Bone marrow (tissue), 2 donors: Measurements from ENCODE around the gene SGTA.

Source experiments
- DNase-seq, 2 donors: peaks; one replicate each; lab custom pipeline; 2025; lab: John Stamatoyannopoulos, UW

The SGTA gene

DNA sequence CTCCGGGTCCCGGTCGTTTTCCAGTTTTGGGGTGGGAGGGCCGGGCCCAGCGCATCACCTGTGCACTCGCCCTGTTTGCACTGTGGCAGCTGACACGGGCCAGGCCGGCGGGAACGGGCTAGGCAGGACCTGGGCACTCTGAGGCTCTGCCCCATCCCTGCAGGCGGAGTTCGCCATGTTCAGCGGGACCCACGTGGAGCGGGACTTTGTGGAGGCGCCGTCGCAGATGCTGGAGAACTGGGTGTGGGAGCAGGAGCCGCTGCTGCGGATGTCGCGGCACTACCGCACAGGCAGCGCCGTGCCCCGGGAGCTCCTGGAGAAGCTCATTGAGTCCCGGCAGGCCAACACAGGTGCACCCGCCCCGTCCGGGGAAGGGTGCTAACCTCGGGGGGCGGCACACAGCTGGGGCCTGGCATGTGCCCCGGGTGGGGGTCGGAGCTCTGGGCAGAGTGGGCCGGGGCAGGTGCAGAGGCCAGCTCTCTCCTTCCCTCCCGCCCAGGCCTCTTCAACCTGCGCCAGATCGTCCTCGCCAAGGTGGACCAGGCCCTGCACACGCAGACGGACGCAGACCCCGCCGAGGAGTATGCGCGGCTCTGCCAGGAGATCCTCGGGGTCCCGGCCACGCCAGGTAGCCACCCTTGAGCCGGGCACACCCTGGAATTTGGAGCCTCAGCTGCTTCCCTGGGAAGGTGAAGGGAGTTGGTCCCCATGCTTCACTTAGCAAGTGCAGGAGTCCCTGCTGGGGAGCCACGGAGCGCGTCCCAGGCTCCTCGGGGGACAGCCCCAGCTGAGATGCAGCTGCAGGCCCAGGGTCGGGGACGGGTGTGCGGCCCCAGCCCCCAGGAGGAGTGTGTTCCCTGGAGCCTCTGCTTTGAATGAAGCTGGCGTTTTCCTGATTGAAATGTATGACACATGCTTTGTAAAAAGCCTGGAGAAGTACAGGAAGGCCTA is 27.3 kb upstream of the SGTA start:
- no peak for DNase-seq

GRCh38 chr19:2809387-2810140 is 26.5 kb upstream of the SGTA start:
- DNase-seq, result no peak

DNA sequence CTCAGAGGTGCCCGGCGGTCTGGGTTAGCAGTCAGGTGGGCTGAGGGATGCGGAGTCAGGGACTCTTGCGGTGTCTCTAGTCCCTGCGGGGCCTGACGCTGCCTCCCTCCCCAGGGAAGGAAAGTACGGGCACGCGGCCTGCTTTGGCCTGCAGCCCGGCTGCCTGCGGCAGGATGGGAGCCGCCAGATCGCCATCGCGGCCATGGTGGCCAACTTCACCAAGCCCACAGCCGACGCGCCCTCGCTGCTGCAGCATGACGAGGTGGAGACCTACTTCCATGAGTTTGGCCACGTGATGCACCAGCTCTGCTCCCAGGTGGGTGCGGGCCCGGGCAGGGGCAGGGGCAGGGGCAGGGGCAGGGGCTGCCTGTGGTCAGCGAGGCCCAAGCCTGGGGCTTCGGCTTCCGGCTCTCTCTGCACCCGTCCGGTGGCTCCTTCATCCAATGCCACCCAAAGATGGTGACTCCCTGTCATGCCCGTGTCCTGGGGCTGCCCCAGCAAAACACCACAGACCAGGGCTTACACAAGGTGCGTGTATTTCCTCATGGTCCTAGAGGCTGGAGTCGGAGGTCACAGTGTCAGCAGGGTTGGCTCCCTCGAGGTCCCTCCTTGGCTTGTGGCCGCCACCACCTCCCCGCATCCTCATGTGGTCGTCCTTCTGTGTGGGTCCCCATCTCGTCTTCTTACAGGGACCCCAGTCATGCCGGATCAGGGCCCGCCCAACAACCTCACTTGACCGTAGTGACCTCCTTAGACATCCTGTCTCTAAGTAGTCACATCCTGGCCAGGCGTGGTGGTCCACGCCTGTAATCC is 25.3 kb upstream of the SGTA start:
- DNase-seq, result no peak

- no peak for DNase-seq
These were observed 24.5 kb upstream of the SGTA start for GRCh38 chr19:2807379-2808128.

- no peak for DNase-seq
These were observed 23.8 kb upstream of the SGTA start for GRCh38 chr19:2806736-2807378.

DNA sequence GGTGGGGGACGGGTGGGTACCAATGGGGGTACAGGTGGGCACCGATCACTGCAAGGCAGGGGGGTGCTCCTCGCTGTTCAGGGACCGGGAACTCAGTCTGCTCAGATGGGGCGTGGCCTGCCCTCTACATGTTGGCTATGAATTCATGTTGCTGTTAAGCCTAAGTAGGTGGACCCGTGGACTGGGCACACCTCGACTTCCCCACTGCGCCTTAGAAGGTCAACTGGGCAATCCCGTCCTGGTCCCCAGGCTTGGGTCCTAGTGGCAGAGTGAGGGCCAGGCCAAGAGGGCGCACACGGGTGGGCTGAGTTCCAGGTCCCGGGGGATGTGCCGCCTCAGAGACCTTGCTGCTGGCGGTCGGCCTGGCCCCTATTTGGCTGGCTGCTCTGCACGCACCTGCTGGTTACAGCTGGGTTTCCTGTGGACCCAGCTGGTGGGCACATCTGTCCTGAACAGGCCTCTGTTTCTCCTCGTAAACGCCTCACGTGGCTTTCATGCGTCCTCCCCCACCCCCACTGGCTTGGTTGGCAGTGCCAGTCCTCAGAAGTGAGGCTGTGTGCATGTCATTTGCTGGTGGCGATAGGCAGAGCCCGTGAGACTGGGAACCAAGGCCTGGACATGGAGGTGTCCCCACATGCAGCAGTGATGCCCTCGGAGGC is 23.0 kb upstream of the SGTA start:
- no peak for DNase-seq

DNA sequence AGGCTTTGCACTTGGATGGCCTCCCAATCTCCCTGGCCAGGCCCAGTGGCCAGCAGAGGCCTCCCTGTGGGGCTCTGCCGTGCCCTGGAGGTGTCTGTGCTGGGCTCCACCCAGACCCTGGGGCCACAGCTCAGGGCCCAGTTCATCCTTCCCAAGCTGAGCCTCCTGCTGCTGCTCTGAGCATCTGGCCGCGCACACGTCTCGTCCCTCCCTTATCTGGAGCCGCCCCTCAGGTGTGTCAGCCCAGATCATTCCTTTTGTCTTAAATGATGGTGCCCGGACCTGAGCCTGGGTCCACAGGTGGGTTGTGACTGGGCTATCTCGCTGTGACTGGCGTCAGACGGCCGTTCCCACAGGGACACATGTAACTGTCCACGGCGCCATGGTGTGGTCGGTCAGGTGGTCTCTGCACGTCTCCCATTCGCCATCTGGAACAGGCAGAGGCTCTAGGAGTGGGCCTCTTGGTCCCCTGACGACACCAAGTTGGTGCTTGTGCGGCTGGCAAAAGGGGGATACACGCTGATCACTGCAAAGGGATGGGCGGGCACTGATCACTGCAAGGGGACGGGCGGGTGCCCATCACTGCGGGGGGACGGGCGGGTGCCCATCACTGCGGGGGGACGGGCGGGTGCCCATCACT is 22.3 kb upstream of the SGTA start:
- no peak for DNase-seq

GRCh38 chr19:2804156-2805004 is 21.3 kb upstream of the SGTA start:
- no peak for DNase-seq

DNA sequence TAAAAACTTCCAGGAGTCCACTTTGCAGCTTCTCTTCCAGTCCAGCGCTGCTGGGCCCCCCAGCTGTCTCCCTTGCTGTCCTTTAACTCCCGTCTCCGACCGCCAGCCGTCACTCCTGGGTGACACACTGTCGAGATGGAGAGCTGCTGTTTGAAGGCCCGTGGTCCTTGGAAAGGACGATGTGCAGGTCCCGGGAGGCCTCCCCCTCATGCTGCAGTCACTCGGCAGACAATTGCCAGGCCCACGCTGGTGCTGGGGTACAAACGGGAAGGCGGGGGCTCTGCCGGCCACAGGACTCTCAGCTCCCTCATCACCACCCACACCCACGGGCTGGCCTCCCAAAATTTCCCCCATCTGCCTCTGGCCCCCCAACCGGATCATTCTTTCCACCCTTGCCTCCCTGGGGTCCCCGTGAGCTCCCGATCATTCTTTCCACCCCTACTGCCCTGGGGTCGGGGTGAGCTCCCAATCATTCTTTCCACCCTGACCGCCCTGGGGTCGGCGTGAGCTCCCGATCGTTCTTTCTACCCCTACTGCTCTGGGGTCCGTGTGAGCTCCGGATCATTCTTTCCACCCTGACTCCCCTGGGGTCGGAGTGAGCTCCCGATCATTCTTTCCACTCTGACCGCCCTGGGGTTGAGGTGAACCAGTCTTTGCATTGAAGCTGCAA is 20.5 kb upstream of the SGTA start:
- no peak for DNase-seq

DNA sequence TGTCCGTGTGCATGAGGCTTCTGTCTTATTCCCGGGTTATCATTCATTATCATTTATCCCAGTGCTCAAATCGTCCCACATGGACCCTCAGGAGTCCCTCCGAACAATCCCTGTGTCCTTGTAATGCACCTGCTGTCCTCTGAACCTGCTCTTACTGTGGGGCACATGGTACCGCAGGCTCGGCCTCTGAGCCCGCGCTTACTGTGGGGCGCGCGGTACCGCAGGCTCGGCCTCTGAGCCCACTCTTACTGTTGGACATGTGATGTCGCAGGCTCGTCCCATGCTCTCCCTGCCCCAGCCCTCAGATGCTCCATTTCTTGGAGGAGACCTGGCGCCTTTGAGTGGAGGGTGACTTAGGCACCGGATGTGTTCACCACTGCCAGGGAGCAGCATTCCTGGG is 19.8 kb upstream of the SGTA start:
- no peak for DNase-seq

DNA sequence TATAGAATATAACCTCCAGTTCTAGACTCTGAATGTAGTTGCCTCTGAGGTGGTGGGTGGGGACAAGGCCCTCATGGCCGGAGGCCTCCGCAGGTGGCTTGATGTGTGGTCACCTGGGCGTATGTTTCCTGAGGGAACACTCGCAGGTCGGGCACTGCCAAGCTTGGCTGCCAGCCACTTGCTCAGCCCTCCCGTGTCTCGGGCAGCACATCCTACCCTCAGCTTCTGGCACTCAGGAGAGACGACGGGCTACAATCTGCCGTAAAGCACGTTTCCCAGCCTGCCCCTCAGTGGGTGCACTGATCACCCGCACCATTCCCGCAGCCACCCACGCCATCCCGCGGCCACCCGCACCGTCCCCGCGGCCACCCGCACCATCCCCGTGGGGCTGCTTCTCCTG is 17.4 kb upstream of the SGTA start:
- DNase-seq, result no peak

GRCh38 chr19:2799273-2800020 is 16.4 kb upstream of the SGTA start:
- no peak for DNase-seq

- no peak for DNase-seq
These were observed 15.7 kb upstream of the SGTA start for GRCh38 chr19:2798733-2799132.

DNA sequence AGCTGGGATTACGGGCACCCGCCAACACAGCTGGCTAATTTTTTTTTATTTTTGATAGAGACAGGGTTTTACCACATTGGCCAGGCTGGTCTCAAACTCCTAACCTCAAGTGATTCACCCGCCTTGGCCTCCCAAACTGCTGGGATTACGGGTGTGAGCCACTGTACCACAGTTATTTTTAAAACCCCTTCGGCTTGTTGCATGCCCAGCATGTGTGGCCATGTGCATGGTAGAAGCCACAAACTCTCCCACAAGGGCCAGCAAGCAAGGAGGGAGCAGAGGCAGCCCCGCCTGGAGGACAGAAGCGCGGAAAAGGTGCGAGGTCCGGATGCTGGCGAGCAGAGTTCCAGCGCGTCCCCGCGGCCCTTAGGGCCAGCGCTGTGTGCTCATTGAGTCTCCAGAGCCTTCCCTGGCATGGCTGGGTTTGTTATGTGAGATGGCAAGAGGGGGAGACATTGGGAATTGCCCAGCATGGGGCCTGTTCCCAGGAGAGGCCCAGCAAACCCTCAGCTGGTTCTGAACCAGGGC is 15.1 kb upstream of the SGTA start:
- DNase-seq, result no peak

DNA sequence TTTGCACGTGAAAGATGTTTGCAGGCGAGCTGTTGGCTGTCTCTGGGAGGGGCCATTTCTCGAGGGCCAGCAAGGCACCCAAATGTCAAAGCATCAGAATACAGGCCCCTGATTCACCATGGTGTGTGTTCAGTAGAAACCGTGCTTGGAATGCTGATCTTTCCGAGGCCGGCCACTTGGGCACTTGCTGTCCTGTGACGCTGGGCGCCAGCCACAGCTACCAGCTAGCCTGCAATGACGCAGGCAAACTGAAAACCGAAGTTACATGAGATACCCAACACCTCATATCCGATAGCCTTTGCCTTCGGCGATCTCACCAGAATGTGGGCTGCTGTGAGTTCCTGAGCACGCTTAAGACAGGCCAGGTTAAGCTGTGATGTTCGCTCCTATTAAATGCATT is 14.2 kb upstream of the SGTA start:
- DNase-seq, result no peak

DNA sequence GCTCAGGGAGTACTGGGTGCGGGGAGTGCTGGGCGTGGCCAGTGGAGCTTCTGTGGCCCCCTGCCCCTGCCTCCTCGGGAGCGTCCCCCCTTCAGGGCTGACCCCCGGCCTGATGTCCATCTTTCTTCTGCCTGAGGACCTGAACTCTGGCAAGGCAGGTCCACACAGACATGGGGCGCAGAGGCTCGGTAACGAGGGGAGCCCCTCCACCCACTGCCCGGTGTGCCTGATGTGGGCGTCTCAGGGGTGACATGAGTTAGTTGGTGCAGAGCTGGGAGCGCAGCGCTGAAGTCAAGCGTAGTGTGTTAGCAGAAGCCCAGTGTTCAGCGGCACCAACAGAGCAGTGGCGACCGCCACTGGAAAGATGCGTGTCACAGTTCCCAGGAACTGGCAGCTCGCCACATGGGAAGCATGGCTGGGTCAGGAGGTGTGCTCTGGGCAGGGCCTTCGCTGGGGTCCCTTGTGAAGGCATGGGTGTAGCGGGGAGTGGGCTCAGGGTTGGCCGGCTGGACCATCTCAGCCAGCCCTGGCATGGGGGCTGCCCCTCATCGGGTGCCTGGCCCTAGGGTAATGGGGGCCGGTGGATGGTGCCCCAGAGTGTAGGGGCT is 13.7 kb upstream of the SGTA start:
- no peak for DNase-seq
